ENCODE data around the gene KRT78.
"Not testable (repeated sequence)": the region's sequence is repeated elsewhere in the genome, so short reads cannot be mapped to it uniquely, and the experiment has no call there.

KRT78 gene

GRCh38 chr12:52892207-52892852, 43.5 kb upstream of the KRT78 start:
- no peak for TF ChIP-seq EZH2phosphoT487 (IDR thresholded peaks at IDR 0.05; ENCODE audit: low read depth)
- TF ChIP-seq CTCF (IDR thresholded peaks at IDR 0.05; ENCODE audit: low read depth, low read length) = no peak
- H3K4me1 ChIP-seq (ENCODE audit: low read length) = no peaks in the 10 kb centered on the region
- H4K20me1 ChIP-seq (ENCODE audit: insufficient read depth, low read length) = no peaks in the 10 kb centered on the region
- H3K36me3 ChIP-seq (replicated peaks; ENCODE audit: low read depth, low read length) = no peaks in the 10 kb centered on the region
- peaks cover 9% of the 10 kb centered on the region; the same call in 1 of the 2 replicates for H3K27me3 ChIP-seq (ENCODE audit: low read depth, low read length)
- no peak overlapping the region for H2AFZ ChIP-seq (ENCODE audit: low read depth, low read length)
- no peak overlapping the region for H3K4me3 ChIP-seq (ENCODE audit: low read length)
- H3K27ac ChIP-seq (ENCODE audit: low read length) = no peak overlapping the region
- no peak overlapping the region for H3K4me2 ChIP-seq (ENCODE audit: low read length)
- no peaks in the 10 kb centered on the region for H3K79me2 ChIP-seq (ENCODE audit: low read length)
- no peaks in the 10 kb centered on the region for H3K9me3 ChIP-seq (ENCODE audit: insufficient read depth, low read length)
- H3K9ac ChIP-seq (ENCODE audit: low read length) = no peak overlapping the region

GRCh38 chr12:52891044-52891443, 42.2 kb upstream of the KRT78 start:
- H3K79me2 ChIP-seq (ENCODE audit: low read length) = no peaks in the 10 kb centered on the region
- H3K9me3 ChIP-seq (ENCODE audit: insufficient read depth, low read length) = no peaks in the 10 kb centered on the region
- H3K27me3 ChIP-seq (ENCODE audit: low read depth, low read length) = peaks cover 9% of the 10 kb centered on the region; the same call in 1 of the 2 replicates
- TF ChIP-seq CTCF (IDR thresholded peaks at IDR 0.05; ENCODE audit: low read depth, low read length) (no peak), EZH2phosphoT487 (IDR thresholded peaks at IDR 0.05; ENCODE audit: low read depth) (no peak)
- H3K4me1 ChIP-seq (ENCODE audit: low read length) = no peaks in the 10 kb centered on the region
- H4K20me1 ChIP-seq (ENCODE audit: insufficient read depth, low read length) = no peaks in the 10 kb centered on the region
- no peak overlapping the region for H3K4me2 ChIP-seq (ENCODE audit: low read length)
- no peak overlapping the region for H3K9ac ChIP-seq (ENCODE audit: low read length)
- H3K36me3 ChIP-seq (replicated peaks; ENCODE audit: low read depth, low read length) = no peaks in the 10 kb centered on the region
- H3K4me3 ChIP-seq (ENCODE audit: low read length) = no peak overlapping the region
- H3K27ac ChIP-seq (ENCODE audit: low read length) = no peak overlapping the region
- H2AFZ ChIP-seq (ENCODE audit: low read depth, low read length) = no peak overlapping the region

- Histone ChIP-seq H3K4me3 (ENCODE audit: low read length) (no peak overlapping the region), H3K9me3 (ENCODE audit: insufficient read depth, low read length) (no peaks in the 10 kb centered on the region), H3K79me2 (ENCODE audit: low read length) (no peaks in the 10 kb centered on the region), H3K36me3 (replicated peaks; ENCODE audit: low read depth, low read length) (no peaks in the 10 kb centered on the region), H3K4me1 (ENCODE audit: low read length) (no peaks in the 10 kb centered on the region), H2AFZ (ENCODE audit: low read depth, low read length) (no peak overlapping the region), H3K4me2 (ENCODE audit: low read length) (no peak overlapping the region), H4K20me1 (ENCODE audit: insufficient read depth, low read length) (no peaks in the 10 kb centered on the region), H3K9ac (ENCODE audit: low read length) (no peak overlapping the region), H3K27ac (ENCODE audit: low read length) (no peak overlapping the region), H3K27me3 (ENCODE audit: low read depth, low read length) (peaks cover 9% of the 10 kb centered on the region; the same call in 1 of the 2 replicates)
- no peak for TF ChIP-seq CTCF (IDR thresholded peaks at IDR 0.05; ENCODE audit: low read depth, low read length)
- TF ChIP-seq EZH2phosphoT487 (IDR thresholded peaks at IDR 0.05; ENCODE audit: low read depth) = no peak
Observed at GRCh38 chr12:52890417-52890816, 41.6 kb upstream of the KRT78 start.

GRCh38 chr12:52884526-52885293, 35.9 kb upstream of the KRT78 start:
- Histone ChIP-seq H3K79me2 (ENCODE audit: low read length) (no peaks in the 10 kb centered on the region), H3K9me3 (ENCODE audit: insufficient read depth, low read length) (no peaks in the 10 kb centered on the region), H4K20me1 (ENCODE audit: insufficient read depth, low read length) (no peaks in the 10 kb centered on the region), H2AFZ (ENCODE audit: low read depth, low read length) (peak overlapping the region; percentile 51; the same call in 1 of the 2 replicates), H3K36me3 (replicated peaks; ENCODE audit: low read depth, low read length) (no peaks in the 10 kb centered on the region), H3K9ac (ENCODE audit: low read length) (no peak overlapping the region), H3K27ac (ENCODE audit: low read length) (no peak overlapping the region), H3K4me3 (ENCODE audit: low read length) (peak overlapping the region; percentile 44), H3K4me1 (ENCODE audit: low read length) (peaks cover 10% of the 10 kb centered on the region), H3K4me2 (ENCODE audit: low read length) (peak overlapping the region; percentile 62), H3K27me3 (ENCODE audit: low read depth, low read length) (no peaks in the 10 kb centered on the region)
- no peak for TF ChIP-seq EZH2phosphoT487 (IDR thresholded peaks at IDR 0.05; ENCODE audit: low read depth)
- peak; percentile 96 for TF ChIP-seq CTCF (IDR thresholded peaks at IDR 0.05; ENCODE audit: low read depth, low read length)

- not testable (repeated sequence) for H4K20me1 ChIP-seq (ENCODE audit: insufficient read depth, low read length); H3K27ac ChIP-seq (ENCODE audit: low read length); H3K36me3 ChIP-seq (replicated peaks; ENCODE audit: low read depth, low read length); H3K9ac ChIP-seq (ENCODE audit: low read length); H3K4me1 ChIP-seq (ENCODE audit: low read length); H3K9me3 ChIP-seq (ENCODE audit: insufficient read depth, low read length); H3K27me3 ChIP-seq (ENCODE audit: low read depth, low read length); H3K79me2 ChIP-seq (ENCODE audit: low read length)
- Histone ChIP-seq H3K4me3 (ENCODE audit: low read length) (peak overlapping the region; percentile 76; the same call in 1 of the 2 replicates), H2AFZ (ENCODE audit: low read depth, low read length) (0 out of 2 replicates have a peak overlapping the region, but pooled peaks have one; percentile 70), H3K4me2 (ENCODE audit: low read length) (peak overlapping the region; percentile 91)
Observed at GRCh38 chr12:52880499-52880898, 31.7 kb upstream of the KRT78 start.
